Ramos (cell line): ENCODE measurements around the gene CTIF.
"Not testable (repeated sequence)": the region's sequence is repeated elsewhere in the genome, so short reads cannot be mapped to it uniquely, and the experiment has no call there.

ENCODE experiments used
- in situ Hi-C: fragments of 300-500 bp; cut with MboI; formaldehyde crosslinking; loops from one replicate; pipeline ENCODE4 v1.14.3; 2022; ENCODE audit warnings: low sequenced_read_pairs; ENCODE audit not compliant: unreplicated experiment

CTIF gene

DNA sequence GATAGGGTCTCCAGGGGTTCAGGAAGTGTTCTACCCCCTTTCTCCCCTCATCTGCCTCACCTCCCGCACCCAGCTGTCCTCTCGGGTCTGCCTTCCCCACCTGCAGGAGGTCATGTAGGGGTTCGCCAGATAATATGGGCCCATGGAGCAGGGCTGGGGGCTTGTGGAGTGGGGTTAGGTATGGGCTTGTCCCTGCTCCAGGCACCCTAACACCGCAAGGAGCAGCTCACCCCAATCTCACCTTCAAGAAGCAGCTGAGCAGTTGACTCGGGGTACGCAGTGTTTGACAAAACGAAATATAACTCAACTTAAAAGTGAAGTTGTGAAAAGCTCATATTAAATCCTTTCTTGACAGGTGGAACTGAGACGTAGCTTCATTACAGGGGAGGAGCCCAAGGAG is 99.6 kb downstream of the CTIF start:
- in situ Hi-C loops: no loop called here

DNA sequence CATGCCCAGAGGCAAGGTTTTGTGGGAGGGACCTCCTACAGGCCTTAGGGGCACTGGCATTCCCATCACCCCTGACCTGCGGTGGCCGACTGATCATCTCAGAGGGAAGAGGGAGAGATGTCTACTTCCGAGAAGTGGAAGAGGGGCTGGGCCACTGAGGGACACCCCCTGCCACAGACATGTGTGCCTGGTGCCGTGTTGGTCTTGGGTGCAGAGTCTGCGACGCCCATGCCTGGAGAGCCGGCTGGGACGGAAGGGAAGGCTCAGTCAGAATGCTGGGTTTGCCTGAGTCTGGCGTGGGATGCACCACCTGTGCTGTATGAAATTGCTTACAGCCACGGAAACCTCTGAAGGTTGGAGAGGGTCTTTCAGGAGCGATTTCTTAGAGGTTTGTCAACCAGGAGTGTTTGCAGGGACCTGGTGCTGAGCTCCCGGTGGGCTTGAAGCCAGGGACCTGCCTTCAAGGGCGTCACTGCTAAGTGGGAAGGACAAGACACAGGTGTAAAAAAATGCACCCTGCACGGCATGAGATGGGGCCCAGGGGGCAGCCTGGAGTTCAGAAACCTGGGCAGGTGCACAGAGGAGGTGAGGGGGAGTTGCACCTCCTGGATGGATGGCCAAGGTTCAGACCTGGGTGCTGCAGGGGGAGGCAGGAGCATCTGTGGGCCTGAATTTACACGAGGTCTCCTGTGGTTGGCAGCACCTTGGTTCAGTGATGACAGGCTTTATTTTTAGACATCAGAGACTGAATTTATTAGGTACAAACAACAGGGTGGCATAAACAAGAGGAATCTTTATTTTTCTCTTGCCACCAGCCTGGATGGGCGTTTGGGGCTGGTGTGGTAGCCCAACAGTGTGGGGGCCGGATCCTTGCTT is 100.3 kb downstream of the CTIF start:
- in situ Hi-C loops: no loop called here

DNA sequence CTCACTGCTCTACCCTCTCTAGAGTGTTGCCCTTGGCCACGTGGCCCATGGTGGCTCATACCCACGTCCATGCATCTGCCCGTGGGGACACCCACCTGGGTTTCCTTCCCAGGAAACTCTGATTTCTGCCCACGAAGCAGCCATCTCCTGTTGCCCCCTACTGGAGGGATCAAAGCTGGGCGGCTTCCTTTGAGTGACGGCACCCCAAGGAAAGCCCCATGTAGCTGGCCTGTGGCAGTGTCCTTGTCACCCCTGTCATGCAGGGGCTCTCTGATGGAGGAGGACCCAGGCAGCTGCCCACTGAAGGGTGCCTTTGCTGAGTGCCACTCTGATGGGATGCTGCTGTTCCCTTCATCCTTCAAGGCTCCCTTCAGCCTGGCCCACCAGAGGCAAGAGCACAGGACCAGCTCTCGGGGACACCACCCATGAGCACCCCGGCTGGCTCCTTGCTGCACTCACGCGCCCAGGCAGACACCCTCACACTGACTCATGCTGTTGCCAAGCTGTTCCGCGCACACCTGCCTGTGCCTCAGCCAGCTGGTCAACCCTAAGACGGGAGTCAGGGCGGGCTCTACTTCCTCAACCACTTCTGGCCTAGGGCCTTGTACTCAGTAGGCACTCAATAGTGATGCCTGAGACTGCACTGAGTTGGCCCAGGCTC is 101.1 kb downstream of the CTIF start:
- in situ Hi-C loops: loop anchor here (10.0 kb wide), 1 partner anchor 155 kb away; no protein-coding TSS in a partner anchor

DNA sequence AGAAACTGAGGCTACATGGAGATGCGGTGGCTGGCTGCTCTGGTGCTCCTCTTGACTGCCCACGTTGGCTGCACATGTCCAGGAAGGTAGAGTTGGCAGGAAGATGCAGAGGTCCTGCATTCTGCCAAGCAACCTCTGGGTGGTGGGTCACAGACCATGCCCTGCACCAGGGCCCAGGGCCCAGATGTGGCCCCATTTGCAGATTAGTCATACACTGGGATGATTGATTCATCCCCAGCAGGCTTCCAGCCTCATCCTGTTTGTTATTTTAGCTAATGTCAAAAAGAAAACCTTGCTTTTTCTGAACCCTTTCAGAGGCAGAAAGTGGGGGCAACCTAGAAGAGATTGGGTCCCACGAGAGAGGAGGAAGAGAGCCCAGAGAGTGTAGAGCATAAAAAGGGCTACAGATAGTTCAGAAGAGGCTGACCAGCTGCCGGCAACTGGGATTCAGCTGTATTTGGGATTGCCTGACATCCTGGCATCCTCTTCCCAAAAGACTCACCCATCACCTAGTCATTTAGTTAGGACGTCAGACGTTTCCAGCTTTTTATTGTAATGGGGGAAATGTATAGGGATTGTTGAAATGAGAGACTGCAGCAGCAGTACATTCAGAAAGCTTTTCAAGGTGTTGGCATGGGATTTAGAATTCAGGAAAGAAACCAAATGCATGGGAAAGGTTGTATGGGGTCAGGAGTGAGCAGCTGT is 101.9 kb downstream of the CTIF start:
- in situ Hi-C loops: loop anchor here (10.0 kb wide), 1 partner anchor 156 kb away; no protein-coding TSS in a partner anchor

- in situ Hi-C loops: loop anchor here (10.0 kb wide), 1 partner anchor 157 kb away; no protein-coding TSS in a partner anchor
Observed at GRCh38 chr18:48641981-48642380, 103.2 kb downstream of the CTIF start.

DNA sequence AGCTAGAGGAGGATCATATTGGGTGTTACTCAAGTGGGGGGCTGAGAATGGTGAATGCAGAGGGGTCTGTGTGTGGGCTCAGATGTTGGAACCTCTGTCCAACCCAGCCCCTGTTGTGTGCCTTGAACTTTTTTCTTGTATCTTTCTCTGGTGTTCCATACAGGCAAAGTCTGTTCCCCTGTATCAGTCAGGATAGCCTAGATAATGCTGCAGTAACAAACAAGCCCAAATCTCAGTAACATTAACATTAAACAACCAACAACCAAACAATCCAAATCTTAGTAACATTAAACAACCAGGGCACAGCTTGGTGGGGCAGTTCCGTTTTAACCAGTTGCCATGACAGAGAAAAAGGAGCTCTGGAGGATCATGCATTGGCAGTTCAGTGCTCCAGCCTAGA is 103.7 kb downstream of the CTIF start:
- in situ Hi-C loops: loop anchor here (10.0 kb wide), 1 partner anchor 158 kb away; no protein-coding TSS in a partner anchor

GRCh38 chr18:48643262-48643661 is 104.4 kb downstream of the CTIF start:
- in situ Hi-C loops: loop anchor here (10.0 kb wide), 1 partner anchor 158 kb away; no protein-coding TSS in a partner anchor

GRCh38 chr18:48644029-48644428 is 105.2 kb downstream of the CTIF start:
- in situ Hi-C loops: loop anchor here (10.0 kb wide), 1 partner anchor 159 kb away; no protein-coding TSS in a partner anchor

- in situ Hi-C loops: loop anchor here (10.0 kb wide), 1 partner anchor 161 kb away; no protein-coding TSS in a partner anchor
Observed at GRCh38 chr18:48645427-48646002, 106.7 kb downstream of the CTIF start.

DNA sequence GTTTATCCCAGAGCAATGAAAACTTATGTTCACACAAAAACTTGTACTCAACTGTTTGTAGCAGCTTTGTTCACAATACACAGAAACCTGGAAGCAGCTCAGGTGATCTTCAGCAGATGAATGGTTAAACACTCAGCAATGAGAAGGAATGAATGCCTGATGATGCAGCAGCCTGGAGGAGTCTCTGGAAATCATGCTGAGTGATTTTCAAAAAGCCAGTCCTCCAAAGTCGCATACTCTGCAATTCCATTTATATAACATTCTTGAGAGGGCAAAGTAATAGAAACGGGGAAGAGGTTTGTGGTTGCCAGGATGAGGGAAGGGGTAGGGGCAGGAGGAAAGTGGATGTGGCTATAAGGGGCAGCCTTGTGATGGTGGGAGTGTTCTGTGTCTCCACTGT is 108.1 kb downstream of the CTIF start:
- in situ Hi-C loops: loop anchor here (10.0 kb wide), 1 partner anchor 162 kb away; no protein-coding TSS in a partner anchor

DNA sequence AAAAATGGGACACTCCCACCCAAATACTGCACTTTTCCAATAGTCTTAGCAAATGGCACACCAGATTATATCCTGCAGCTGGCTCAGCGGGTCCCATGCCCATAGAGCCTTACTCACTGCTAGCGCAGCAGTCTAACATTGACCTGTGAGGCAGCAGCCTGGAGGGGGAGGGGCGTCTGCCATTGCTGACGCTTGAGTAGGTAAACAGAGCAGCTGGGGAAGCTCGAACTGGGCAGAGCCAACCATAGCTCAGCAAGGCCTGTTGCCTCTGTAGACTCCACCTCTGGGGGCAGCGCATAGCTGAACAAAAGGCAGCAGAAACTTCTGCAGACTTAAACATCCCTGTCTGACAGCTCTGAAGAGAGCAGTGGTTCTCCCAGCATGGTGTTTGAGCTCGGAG is 110.4 kb downstream of the CTIF start:
- in situ Hi-C loops: loop anchor here (10.0 kb wide), 1 partner anchor 164 kb away; no protein-coding TSS in a partner anchor

- in situ Hi-C loops: not testable (repeated sequence)
Observed at GRCh38 chr18:48654591-48654990, 115.8 kb downstream of the CTIF start.

DNA sequence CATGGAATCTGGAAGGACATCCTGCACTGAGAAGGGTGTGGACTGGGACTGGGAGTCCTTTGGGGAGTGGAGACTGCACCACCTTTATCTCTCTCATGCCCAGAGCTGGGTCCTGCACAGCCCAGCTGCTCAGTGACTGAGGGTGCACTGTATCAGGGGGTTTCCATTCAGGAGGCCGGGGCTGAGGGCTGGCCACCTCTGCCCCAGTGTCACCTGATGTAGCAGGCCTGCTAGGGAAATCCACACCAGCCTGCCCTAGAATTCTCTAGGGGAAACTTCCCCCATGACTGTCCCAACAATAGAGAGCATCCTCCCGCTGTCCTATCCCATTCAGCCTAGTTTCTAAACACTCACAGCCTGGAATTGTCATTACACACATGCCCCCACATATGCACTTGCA is 116.7 kb downstream of the CTIF start:
- in situ Hi-C loops: no loop called here

DNA sequence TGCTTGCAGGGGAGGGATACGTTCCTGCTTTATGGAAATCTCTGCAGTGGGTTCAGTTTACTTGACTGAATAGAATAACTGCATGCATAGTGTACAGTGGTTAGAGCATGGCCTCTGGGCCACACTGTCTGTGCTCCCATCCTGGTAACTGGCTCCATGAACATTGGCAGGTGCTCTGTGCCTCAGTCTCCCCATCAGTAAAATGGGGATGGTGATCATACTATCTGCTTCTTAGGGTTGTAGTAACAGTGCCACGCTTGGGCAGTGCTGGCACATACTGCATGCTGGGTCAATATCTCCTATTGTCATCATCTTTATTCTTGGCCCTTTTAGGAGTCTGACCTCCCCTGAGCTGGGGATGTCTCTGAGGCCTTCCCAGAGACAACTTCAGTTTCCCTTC is 117.3 kb downstream of the CTIF start:
- in situ Hi-C loops: no loop called here

DNA sequence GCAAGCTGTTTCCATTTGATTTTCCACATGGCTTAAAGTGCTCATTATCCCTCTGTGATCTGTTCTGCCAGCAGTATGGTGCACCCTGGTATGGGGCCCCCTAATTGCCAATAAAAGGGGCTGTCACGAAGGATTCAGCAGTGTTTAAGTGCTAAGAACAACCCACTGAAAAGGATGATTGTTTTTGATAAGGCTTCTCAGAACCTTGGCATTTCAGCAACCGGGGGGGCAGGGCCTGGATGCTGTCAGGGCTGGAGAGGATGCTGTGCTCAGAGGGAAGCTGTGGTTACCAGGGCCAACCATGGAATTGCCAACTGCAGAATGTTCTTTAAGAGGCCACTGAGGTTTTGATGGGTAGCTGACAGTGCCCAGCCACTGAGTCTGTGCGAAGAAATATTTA is 117.8 kb downstream of the CTIF start:
- in situ Hi-C loops: no loop called here

- in situ Hi-C loops: no loop called here
Observed at GRCh38 chr18:48657447-48658120, 118.8 kb downstream of the CTIF start.

GRCh38 chr18:48658721-48659120 is 119.9 kb downstream of the CTIF start:
- in situ Hi-C loops: no loop called here

- in situ Hi-C loops: loop anchor here (5.0 kb wide), 1 partner anchor 182 kb away; no protein-coding TSS in a partner anchor
Observed at GRCh38 chr18:48659188-48660009, 120.6 kb downstream of the CTIF start.
